ENCODE data around the gene MAX.
"Not testable (repeated sequence)": the region's sequence is repeated elsewhere in the genome, so short reads cannot be mapped to it uniquely, and the experiment has no call there.

The MAX gene

GRCh38 chr14:65098586-65098985, 3.7 kb downstream of the MAX start:
- TF ChIP-seq, protein P1, sequence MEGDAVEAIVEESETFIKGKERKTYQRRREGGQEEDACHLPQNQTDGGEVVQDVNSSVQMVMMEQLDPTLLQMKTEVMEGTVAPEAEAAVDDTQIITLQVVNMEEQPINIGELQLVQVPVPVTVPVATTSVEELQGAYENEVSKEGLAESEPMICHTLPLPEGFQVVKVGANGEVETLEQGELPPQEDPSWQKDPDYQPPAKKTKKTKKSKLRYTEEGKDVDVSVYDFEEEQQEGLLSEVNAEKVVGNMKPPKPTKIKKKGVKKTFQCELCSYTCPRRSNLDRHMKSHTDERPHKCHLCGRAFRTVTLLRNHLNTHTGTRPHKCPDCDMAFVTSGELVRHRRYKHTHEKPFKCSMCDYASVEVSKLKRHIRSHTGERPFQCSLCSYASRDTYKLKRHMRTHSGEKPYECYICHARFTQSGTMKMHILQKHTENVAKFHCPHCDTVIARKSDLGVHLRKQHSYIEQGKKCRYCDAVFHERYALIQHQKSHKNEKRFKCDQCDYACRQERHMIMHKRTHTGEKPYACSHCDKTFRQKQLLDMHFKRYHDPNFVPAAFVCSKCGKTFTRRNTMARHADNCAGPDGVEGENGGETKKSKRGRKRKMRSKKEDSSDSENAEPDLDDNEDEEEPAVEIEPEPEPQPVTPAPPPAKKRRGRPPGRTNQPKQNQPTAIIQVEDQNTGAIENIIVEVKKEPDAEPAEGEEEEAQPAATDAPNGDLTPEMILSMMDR (conservative IDR thresholded peaks at IDR 0.05; ENCODE audit: low read depth): no peak
- DNase-seq (ENCODE audit: low spot score): peak; percentile 11
- ChIA-PET CTCF (interaction anchor here (0.6 kb wide), 3 partner anchors 11 to 170 kb away, joined by 3 to 6 read pairs (median 3); no protein-coding TSS in a partner anchor), POLR2A (ENCODE audit: low non-redundant PET) (no interaction called here)
- H3K27ac ChIP-seq: no peak overlapping the region

DNA sequence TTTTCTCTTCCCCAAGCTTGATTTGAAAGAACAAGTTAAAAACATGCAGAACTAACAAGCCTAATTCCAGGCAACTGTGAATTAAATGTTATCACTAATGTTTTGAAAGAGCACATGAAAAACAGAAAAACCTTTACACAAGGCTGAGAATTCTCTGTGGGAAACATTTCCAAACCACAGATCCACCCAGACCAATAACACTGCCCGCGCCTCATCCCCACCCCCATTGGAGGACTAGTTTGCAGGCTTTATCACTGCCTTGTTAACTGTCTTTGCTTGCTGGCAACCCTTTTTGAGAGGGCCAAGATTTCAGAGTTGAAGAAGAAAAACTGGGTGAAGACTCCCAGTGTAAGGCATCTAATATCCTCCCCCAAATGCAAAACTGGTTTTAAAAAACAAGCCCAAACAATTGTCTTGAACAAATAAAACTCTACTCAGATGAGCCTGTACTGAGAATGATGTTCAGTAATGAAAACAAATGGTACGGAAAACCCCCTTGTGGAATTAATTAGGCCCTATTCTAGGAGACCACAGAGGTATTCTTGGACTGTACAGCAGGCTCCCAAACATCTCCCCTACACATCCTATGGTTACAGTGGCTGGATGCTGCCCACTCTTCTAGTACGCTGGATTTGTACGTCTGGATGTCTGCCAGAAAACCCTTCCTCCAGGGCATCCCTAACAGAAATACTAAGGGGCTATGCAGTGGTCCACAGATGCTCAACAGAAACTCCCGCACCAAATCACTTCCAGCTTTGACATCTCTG, 5.8 kb downstream of the MAX start:
- H3K27ac ChIP-seq: no peak overlapping the region
- DNase-seq (ENCODE audit: low spot score): no peak
- POLR2A ChIA-PET (ENCODE audit: low non-redundant PET): no interaction called here
- TF ChIP-seq, protein P1 (conservative IDR thresholded peaks at IDR 0.05; ENCODE audit: low read depth): no peak
- CTCF ChIA-PET: no interaction called here

GRCh38 chr14:65095633-65096205, 6.6 kb downstream of the MAX start:
- TF ChIP-seq, protein P1 (conservative IDR thresholded peaks at IDR 0.05; ENCODE audit: low read depth): no peak
- ChIA-PET POLR2A (ENCODE audit: low non-redundant PET) (no interaction called here), CTCF (interaction anchor here (0.6 to 1.1 kb wide), 2 partner anchors 76 to 254 kb away, joined by 4 to 5 read pairs; no protein-coding TSS in a partner anchor)
- DNase-seq (ENCODE audit: low spot score): no peak
- no peak overlapping the region for H3K27ac ChIP-seq

GRCh38 chr14:65092349-65092748, 10.0 kb downstream of the MAX start:
- DNase-seq (ENCODE audit: low spot score): no peak
- TF ChIP-seq, protein P1 (conservative IDR thresholded peaks at IDR 0.05; ENCODE audit: low read depth): no peak
- CTCF ChIA-PET: interaction anchor here (0.5 to 0.7 kb wide), 2 partner anchors 13 to 167 kb away, joined by 3 to 6 read pairs; no protein-coding TSS in a partner anchor
- POLR2A ChIA-PET (ENCODE audit: low non-redundant PET): interaction anchor here (0.5 kb wide), 1 partner anchor 125 kb away, joined by 3 read pairs; no protein-coding TSS in a partner anchor
- H3K27ac ChIP-seq: no peak overlapping the region

DNA sequence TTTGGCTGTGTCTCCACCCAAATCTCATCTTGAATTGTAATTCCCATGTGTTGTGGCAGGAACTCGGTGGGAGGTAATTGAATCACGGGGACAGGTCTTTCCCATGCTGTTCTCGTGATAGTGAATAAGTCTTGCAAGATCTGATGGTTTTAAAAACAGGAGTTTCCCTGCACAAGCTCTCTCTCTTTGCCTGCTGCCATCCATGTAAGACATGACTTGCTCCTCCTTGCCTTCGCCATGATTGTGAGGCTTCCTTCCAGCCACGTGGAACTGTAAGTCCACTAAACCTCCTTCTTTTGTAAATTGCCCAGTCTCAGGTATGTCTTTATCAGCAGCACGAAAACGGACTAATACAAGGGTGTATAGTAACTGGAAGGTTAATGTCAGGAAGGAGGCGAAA, 14.5 kb downstream of the MAX start:
- POLR2A ChIA-PET (ENCODE audit: low non-redundant PET); H3K27ac ChIP-seq; DNase-seq (ENCODE audit: low spot score); CTCF ChIA-PET: not testable (repeated sequence)

DNA sequence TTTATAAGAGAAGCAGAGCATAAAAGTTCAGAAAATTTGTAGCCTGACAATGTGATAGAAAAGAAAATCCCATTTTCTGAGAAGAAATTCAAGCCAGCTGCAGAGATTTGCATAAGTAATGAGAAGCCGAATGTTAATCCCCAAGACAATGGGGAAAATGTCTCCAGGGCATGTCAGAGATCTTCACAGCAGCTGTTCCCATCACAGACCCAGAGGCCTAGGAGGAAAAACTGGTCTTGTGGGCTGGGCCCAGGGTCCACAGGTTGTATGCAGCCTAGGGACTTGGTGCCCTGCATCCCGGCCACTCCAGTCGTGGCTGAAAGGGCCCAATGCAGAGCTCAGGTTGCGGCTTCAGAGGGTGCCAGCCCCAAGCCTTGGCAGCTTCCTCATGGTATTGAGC, 15.6 kb downstream of the MAX start:
- DNase-seq (ENCODE audit: low spot score); H3K27ac ChIP-seq; POLR2A ChIA-PET (ENCODE audit: low non-redundant PET); CTCF ChIA-PET: not testable (repeated sequence)

DNA sequence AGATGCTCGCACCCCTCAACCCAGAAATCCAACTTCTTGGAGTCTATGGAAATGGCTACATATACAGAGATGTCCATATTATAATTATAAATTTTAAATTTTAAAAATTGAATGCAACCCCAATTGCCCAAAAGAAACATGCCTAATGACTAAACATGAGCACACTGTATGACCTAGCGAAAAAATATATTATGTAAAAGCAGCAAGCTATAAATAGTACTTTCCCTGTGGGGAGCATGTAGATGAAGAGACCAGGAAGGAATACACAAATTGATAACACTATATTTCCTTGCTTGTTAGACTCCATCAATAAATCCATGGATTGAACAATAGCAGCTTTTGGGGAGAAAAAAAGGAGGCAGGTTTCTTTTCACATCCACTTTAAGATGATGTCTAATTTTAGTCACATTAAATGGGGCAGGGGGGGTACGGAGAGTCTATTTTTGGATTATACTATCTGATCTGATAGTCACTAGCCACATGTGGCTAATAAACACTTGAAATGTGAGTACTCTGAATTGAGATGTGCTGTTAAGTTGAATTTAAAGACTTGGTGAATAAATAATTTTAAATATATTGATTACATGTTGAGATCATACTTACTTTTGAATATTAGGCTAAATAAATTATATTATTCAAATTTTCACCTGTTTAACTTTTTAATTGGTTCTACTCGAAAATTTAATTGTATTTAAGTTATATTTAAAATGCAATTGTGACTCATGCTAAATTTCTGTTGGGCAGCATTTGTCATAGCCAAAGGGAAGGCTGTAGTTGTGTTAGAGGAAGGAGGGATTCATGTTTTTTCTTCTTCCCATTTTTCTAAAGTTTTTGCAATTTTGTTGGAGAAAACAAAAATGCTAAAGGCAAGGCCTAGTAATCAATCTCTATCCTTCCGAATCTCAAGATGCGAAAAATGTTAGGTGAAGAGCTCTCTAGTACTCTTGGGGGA, 17.5 kb downstream of the MAX start:
- ChIA-PET CTCF (no interaction called here), POLR2A (ENCODE audit: low non-redundant PET) (no interaction called here)
- no peak for DNase-seq (ENCODE audit: low spot score)
- no peak overlapping the region for H3K27ac ChIP-seq
- TF ChIP-seq, protein P1 (conservative IDR thresholded peaks at IDR 0.05; ENCODE audit: low read depth): no peak
